Fibroblast of lung (primary cell): ENCODE data around the gene AFG3L2. TPM values are rescaled to one million over a fixed set of nuclear protein-coding genes. Genes with fewer than 3 reads are reported as not detected.

Experiments used
- DNase-seq, 2 donors: peaks; one replicate each; pipeline versions ENCODE4 v3.0.0 to v3.0.0-alpha.2; 2010; ENCODE audit warnings: low read depth in 2 of 2
- H2AFZ ChIP-seq: 2 replicates; pipeline ENCODE4 v1.5.1; 2012; ENCODE audit warnings: low read length, control low read depth, inconsistent platforms
- H3K27ac ChIP-seq: 2 replicates; pipeline ENCODE4 v1.5.1; 2011; ENCODE audit warnings: low read length, control low read depth; ENCODE audit not compliant: insufficient read depth
- H3K27me3 ChIP-seq: 2 replicates; pipeline ENCODE4 v1.5.1; 2011; ENCODE audit warnings: mild to moderate bottlenecking, low read length; ENCODE audit not compliant: control insufficient read depth, insufficient read depth
- H3K36me3 ChIP-seq: 2 replicates; pipeline ENCODE4 v1.5.1; 2011; ENCODE audit warnings: low read length; ENCODE audit not compliant: control insufficient read depth, insufficient read depth
- H3K4me1 ChIP-seq: 2 replicates; pipeline ENCODE4 v1.5.1; 2011; ENCODE audit warnings: low read length; ENCODE audit not compliant: control insufficient read depth, insufficient read depth; ENCODE audit errors: extremely low read depth
- H3K4me2 ChIP-seq: 2 replicates; pipeline ENCODE4 v1.5.1; 2011; ENCODE audit warnings: low read length, control low read depth; ENCODE audit not compliant: insufficient read depth; ENCODE audit errors: extremely low read depth
- H3K4me3 ChIP-seq, 4 experiments: fragments of 200-600 bp in 1 of 4; sonication (generic) in 1 of 4; replicated peaks in 1 of 4; 2 replicates each; pipeline ENCODE4 v1.5.1; 2011 to 2016; ENCODE audit warnings: low read length in 4 of 4, low read depth in 3 of 4, mild to moderate bottlenecking in 3 of 4, control low read depth in 2 of 4, inconsistent platforms in 1 of 4, mixed read lengths in 1 of 4; ENCODE audit not compliant: insufficient read depth in 1 of 4; ENCODE audit errors: control extremely low read depth in 1 of 4
- H3K79me2 ChIP-seq: 2 replicates; pipeline ENCODE4 v1.5.1; 2012; ENCODE audit warnings: mild to moderate bottlenecking, low read length, inconsistent platforms; ENCODE audit not compliant: control insufficient read depth, insufficient read depth
- H3K9ac ChIP-seq: 2 replicates; pipeline ENCODE4 v1.5.1; 2011; ENCODE audit warnings: mild to moderate bottlenecking, low read length, control low read depth; ENCODE audit not compliant: insufficient read depth
- H3K9me3 ChIP-seq: 2 replicates; pipeline ENCODE4 v1.5.1; 2012; ENCODE audit warnings: low read depth, low read length; ENCODE audit not compliant: control insufficient read depth, insufficient read depth
- H4K20me1 ChIP-seq: 2 replicates; pipeline ENCODE4 v1.5.1; 2011; ENCODE audit warnings: low read length; ENCODE audit not compliant: control insufficient read depth, insufficient read depth; ENCODE audit errors: extremely low read depth
- CTCF ChIP-seq, 2 donors: IDR thresholded peaks in 1 of 2; conservative IDR thresholded peaks in 1 of 2; 1 replicate in 1 of 2; 2 replicates in 1 of 2; pipeline ENCODE4 v1.5.1; 2011 to 2012; ENCODE audit warnings: low read length in 2 of 2, control low read depth in 1 of 2, inconsistent platforms in 1 of 2, low read depth in 1 of 2, mild to moderate bottlenecking in 1 of 2
- EZH2 ChIP-seq: IDR thresholded peaks from 2 replicates; pipeline ENCODE4 v1.5.1; 2012; ENCODE audit warnings: low read length, control low read depth, mild to moderate bottlenecking; ENCODE audit errors: missing control alignments
- polyA plus RNA-seq, 2 donors: library from polyadenylated mRNA; depleted of rRNA in 1 of 2; stranded (reverse) in 1 of 2; unstranded in 1 of 2; fragments of >200 nt; gene quantifications; 2 replicates each; pipeline ENCODE4 v1.2.1, GENCODE V29; 2011 to 2012; ENCODE audit warnings: missing spikeins in 1 of 2
- total RNA-seq: library from RNA; depleted of rRNA; stranded (reverse); fragments of >200 nt; gene quantifications from 2 replicates; pipeline ENCODE4 v1.2.1, GENCODE V29; 2014

The AFG3L2 gene
- total and polyA plus RNA-seq, 2 donors (not counting 1 experiment from before 2014, with no cell fraction given), result 38.3 to 41.0 TPM

- TF ChIP-seq EZH2, result no peak
- no peak for TF ChIP-seq CTCF (conservative IDR thresholded peaks at IDR 0.05 in 1 of 2, IDR thresholded peaks at IDR 0.05 in 1 of 2; ENCODE audit: low read depth in 1 of 2, low read length in 2 of 2)
These were observed 16.5 kb upstream of the AFG3L2 start for GRCh38 chr18:12393510-12393909.

GRCh38 chr18:12391487-12392165 lies 14.6 kb upstream of the AFG3L2 start:
- Histone ChIP-seq H3K79me2 (no peaks in the 10 kb centered on the region), H3K4me3 (no peak overlapping the region), H3K36me3 (no peaks in the 10 kb centered on the region), H3K27ac (no peak overlapping the region), H3K4me2 (no peak overlapping the region), H3K9me3 (no peaks in the 10 kb centered on the region), H4K20me1 (no peaks in the 10 kb centered on the region), H3K9ac (no peak overlapping the region), H2AFZ (no peak overlapping the region), H3K4me1 (no peaks in the 10 kb centered on the region), H3K27me3 (no peaks in the 10 kb centered on the region)
- peak; percentile 52 to 80 for DNase-seq
- TF ChIP-seq EZH2 (no peak), CTCF (conservative IDR thresholded peaks at IDR 0.05 in 1 of 2, IDR thresholded peaks at IDR 0.05 in 1 of 2; ENCODE audit: low read depth in 1 of 2, low read length in 2 of 2) (peak; percentile 99)

More at GRCh38 chr18:12393510-12393909, 16.5 kb upstream of the AFG3L2 start:
- no peaks in the 10 kb centered on the region for H3K36me3 ChIP-seq
- no peak overlapping the region for H3K27ac ChIP-seq
- no peaks in the 10 kb centered on the region for H3K9me3 ChIP-seq
- no peaks in the 10 kb centered on the region for H3K4me1 ChIP-seq
- H3K4me3 ChIP-seq, result no peak overlapping the region
- no peak overlapping the region for H3K4me2 ChIP-seq
- H3K9ac ChIP-seq, result no peak overlapping the region
- H3K79me2 ChIP-seq, result no peaks in the 10 kb centered on the region
- H4K20me1 ChIP-seq, result no peaks in the 10 kb centered on the region
- no peak for DNase-seq
- H3K27me3 ChIP-seq, result no peaks in the 10 kb centered on the region
- H2AFZ ChIP-seq, result no peak overlapping the region

- TF ChIP-seq EZH2 (no peak), CTCF (conservative IDR thresholded peaks at IDR 0.05 in 1 of 2, IDR thresholded peaks at IDR 0.05 in 1 of 2; ENCODE audit: low read depth in 1 of 2, low read length in 2 of 2) (no peak)
- no peaks in the 10 kb centered on the region for H4K20me1 ChIP-seq
These were observed 11.4 kb upstream of the AFG3L2 start for GRCh38 chr18:12388442-12388841.

More at GRCh38 chr18:12388442-12388841, 11.4 kb upstream of the AFG3L2 start:
- DNase-seq, result no peak
- Histone ChIP-seq H3K27me3 (no peaks in the 10 kb centered on the region), H3K79me2 (no peaks in the 10 kb centered on the region), H3K4me1 (no peaks in the 10 kb centered on the region), H3K9me3 (no peaks in the 10 kb centered on the region), H3K9ac (no peak overlapping the region), H3K4me2 (no peak overlapping the region), H3K4me3 (no peak overlapping the region), H2AFZ (no peak overlapping the region), H3K36me3 (no peaks in the 10 kb centered on the region), H3K27ac (no peak overlapping the region)
